ENCODE results near the gene MYZAP. TPM values are rescaled to one million over a fixed set of nuclear protein-coding genes. Genes with fewer than 3 reads are reported as not detected.

The MYZAP gene
- polyA plus RNA-seq, 1 donor (not counting 4 experiments of a cell fraction or from before 2014, with no cell fraction given): 1.8 TPM

DNA sequence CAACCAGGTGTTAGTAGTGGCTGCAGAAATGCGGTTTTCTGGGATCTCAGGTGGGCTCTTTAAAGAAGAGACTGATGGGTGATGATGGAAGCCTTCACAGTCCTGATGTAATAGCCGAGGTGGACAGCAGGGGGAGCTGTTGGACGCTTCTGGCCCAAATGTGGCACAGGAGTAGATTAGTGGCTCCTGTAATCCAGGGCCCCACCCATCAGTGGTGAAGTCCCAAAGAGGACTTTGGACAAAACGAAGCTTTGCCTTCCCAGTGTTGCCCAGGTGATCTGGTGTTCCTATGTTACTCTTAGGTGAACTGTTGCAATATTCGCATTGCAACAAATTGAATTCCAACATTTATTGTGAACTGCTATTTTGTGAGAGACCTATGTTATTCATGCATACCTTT, 31.8 kb upstream of the MYZAP start:
- no peak overlapping the region for H3K4me3 ChIP-seq (ENCODE audit: control insufficient read depth in 2 of 3, extremely low read depth in 1 of 3, insufficient read depth in 2 of 3, low read depth in 1 of 3, low read length in 3 of 3)
- H3K27me3 ChIP-seq (ENCODE audit: control insufficient read depth, extremely low read depth, insufficient read depth, low read length): no peaks in the 10 kb centered on the region
- FAIRE-seq (peak; percentile 98), DNase-seq (ENCODE audit: low read depth, low spot score) (no peak)
- no peaks in the 10 kb centered on the region for H3K9me1 ChIP-seq (ENCODE audit: control insufficient read depth, extremely low read depth, insufficient read depth, low read length)
- peaks cover 9% of the 10 kb centered on the region for H3K4me1 ChIP-seq (ENCODE audit: control insufficient read depth, extremely low read depth, insufficient read depth, low read length)
- dilution Hi-C loops (cut with MboI; ENCODE audit: extremely low pct_ligation_motif_present, low sequenced_read_pairs): no loop called here
- H3K4me2 ChIP-seq (ENCODE audit: control insufficient read depth, extremely low read depth, insufficient read depth, low read depth, low read length): no peak overlapping the region
- H2AFZ ChIP-seq (ENCODE audit: control insufficient read depth, low read length): no peak overlapping the region
- TF ChIP-seq, protein P1, sequence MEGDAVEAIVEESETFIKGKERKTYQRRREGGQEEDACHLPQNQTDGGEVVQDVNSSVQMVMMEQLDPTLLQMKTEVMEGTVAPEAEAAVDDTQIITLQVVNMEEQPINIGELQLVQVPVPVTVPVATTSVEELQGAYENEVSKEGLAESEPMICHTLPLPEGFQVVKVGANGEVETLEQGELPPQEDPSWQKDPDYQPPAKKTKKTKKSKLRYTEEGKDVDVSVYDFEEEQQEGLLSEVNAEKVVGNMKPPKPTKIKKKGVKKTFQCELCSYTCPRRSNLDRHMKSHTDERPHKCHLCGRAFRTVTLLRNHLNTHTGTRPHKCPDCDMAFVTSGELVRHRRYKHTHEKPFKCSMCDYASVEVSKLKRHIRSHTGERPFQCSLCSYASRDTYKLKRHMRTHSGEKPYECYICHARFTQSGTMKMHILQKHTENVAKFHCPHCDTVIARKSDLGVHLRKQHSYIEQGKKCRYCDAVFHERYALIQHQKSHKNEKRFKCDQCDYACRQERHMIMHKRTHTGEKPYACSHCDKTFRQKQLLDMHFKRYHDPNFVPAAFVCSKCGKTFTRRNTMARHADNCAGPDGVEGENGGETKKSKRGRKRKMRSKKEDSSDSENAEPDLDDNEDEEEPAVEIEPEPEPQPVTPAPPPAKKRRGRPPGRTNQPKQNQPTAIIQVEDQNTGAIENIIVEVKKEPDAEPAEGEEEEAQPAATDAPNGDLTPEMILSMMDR (optimal IDR thresholded peaks at IDR 0.05 in 1 of 3, IDR thresholded peaks at IDR 0.05 in 1 of 3, conservative IDR thresholded peaks at IDR 0.05 in 1 of 3; ENCODE audit: extremely low read depth in 1 of 3, insufficient read depth in 2 of 3, low read length in 3 of 3): peak; percentile 87 to 90 (median 89)
- TF ChIP-seq EZH2 (IDR thresholded peaks at IDR 0.05; ENCODE audit: low read length): no peak
- H3K9me3 ChIP-seq (ENCODE audit: control insufficient read depth, low read depth, low read length): no peaks in the 10 kb centered on the region
- no peak overlapping the region for H3K27ac ChIP-seq (ENCODE audit: control insufficient read depth, insufficient read depth, low read length)
- H3K79me2 ChIP-seq (ENCODE audit: control insufficient read depth, insufficient read depth, low read length): no peaks in the 10 kb centered on the region
- H3K36me3 ChIP-seq (ENCODE audit: control insufficient read depth in 2 of 2, extremely low read depth in 1 of 2, insufficient read depth in 2 of 2, low read length in 2 of 2): no peaks in the 10 kb centered on the region
- no peaks in the 10 kb centered on the region for H4K20me1 ChIP-seq (ENCODE audit: control insufficient read depth, extremely low read depth, insufficient read depth, low read length)
- no peak overlapping the region for H3K9ac ChIP-seq (ENCODE audit: control insufficient read depth, extremely low read depth, insufficient read depth, low read length)

DNA sequence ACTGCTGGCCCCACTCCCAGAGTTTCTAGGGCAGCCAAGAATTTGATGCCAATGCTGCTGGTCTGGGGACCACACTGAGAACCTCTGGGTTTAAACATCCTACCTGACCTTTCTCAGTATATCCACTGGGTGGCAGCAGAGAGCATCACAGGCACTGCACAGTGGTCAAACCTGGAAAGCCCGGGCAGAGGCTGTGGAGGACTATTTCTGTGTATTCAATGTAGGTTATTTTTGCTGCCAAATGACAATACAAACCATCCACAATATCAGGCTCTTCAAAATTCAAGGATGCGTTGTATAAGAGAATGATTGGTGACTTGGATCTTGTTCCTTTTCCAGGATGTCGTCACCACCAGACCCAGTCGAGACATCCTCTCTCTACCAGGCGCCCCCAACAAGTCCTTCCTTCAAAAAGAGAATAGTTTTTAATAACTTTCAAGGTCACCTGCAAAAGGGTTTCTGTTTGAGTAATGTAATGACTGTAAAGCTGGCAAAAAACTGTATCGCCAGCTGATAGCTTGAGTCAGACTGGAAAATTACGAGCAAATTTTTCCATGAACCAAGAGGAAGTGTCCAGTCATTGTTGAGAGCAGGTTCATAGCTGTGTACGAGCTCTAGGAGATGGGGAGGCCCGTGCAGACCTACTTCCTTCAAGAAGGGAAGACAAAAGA, 30.5 kb upstream of the MYZAP start:
- H3K27ac ChIP-seq (ENCODE audit: control insufficient read depth, insufficient read depth, low read length): peak overlapping the region; percentile 55
- TF ChIP-seq EZH2 (IDR thresholded peaks at IDR 0.05; ENCODE audit: low read length): no peak
- TF ChIP-seq, protein P1 (optimal IDR thresholded peaks at IDR 0.05 in 1 of 3, IDR thresholded peaks at IDR 0.05 in 1 of 3, conservative IDR thresholded peaks at IDR 0.05 in 1 of 3; ENCODE audit: extremely low read depth in 1 of 3, insufficient read depth in 2 of 3, low read length in 3 of 3): peak; percentile 82 to 88 (median 84)
- H3K4me1 ChIP-seq (ENCODE audit: control insufficient read depth, extremely low read depth, insufficient read depth, low read length): peaks cover 20% of the 10 kb centered on the region
- H3K9me1 ChIP-seq (ENCODE audit: control insufficient read depth, extremely low read depth, insufficient read depth, low read length): no peaks in the 10 kb centered on the region
- H4K20me1 ChIP-seq (ENCODE audit: control insufficient read depth, extremely low read depth, insufficient read depth, low read length): no peaks in the 10 kb centered on the region
- H2AFZ ChIP-seq (ENCODE audit: control insufficient read depth, low read length): no peak overlapping the region
- DNase-seq (ENCODE audit: low read depth, low spot score): no peak
- H3K4me3 ChIP-seq (ENCODE audit: control insufficient read depth in 2 of 3, extremely low read depth in 1 of 3, insufficient read depth in 2 of 3, low read depth in 1 of 3, low read length in 3 of 3): no peak overlapping the region
- peak; percentile 97 for FAIRE-seq
- H3K79me2 ChIP-seq (ENCODE audit: control insufficient read depth, insufficient read depth, low read length): no peaks in the 10 kb centered on the region
- H3K9me3 ChIP-seq (ENCODE audit: control insufficient read depth, low read depth, low read length): no peaks in the 10 kb centered on the region
- dilution Hi-C loops (cut with MboI; ENCODE audit: extremely low pct_ligation_motif_present, low sequenced_read_pairs): no loop called here
- no peaks in the 10 kb centered on the region for H3K27me3 ChIP-seq (ENCODE audit: control insufficient read depth, extremely low read depth, insufficient read depth, low read length)
- no peak overlapping the region for H3K9ac ChIP-seq (ENCODE audit: control insufficient read depth, extremely low read depth, insufficient read depth, low read length)
- peak overlapping the region; percentile 22 for H3K4me2 ChIP-seq (ENCODE audit: control insufficient read depth, extremely low read depth, insufficient read depth, low read depth, low read length)
- no peaks in the 10 kb centered on the region for H3K36me3 ChIP-seq (ENCODE audit: control insufficient read depth in 2 of 2, extremely low read depth in 1 of 2, insufficient read depth in 2 of 2, low read length in 2 of 2)
